ENCODE data around the gene AKAP12.

The AKAP12 gene

DNA sequence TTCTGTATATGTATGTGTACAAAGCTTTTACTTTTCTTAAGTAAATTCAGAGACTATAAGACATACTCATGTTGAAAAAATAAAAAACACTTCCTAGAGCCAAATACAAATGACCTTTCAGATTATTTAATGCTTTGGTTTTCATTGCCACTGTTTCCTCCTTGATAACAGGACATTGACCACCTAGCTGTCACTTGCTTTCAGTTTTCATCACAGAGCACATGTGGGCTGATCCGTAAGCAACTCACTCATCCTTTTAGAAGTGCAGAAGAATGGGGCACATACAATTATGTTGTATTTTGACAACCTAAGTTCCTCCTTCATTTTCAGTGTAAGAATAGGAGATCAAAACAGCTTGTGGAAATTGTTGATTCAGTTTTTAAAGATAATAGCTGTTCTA lies 145.4 kb downstream of the AKAP12 start:
- no peak for DNase-seq

DNA sequence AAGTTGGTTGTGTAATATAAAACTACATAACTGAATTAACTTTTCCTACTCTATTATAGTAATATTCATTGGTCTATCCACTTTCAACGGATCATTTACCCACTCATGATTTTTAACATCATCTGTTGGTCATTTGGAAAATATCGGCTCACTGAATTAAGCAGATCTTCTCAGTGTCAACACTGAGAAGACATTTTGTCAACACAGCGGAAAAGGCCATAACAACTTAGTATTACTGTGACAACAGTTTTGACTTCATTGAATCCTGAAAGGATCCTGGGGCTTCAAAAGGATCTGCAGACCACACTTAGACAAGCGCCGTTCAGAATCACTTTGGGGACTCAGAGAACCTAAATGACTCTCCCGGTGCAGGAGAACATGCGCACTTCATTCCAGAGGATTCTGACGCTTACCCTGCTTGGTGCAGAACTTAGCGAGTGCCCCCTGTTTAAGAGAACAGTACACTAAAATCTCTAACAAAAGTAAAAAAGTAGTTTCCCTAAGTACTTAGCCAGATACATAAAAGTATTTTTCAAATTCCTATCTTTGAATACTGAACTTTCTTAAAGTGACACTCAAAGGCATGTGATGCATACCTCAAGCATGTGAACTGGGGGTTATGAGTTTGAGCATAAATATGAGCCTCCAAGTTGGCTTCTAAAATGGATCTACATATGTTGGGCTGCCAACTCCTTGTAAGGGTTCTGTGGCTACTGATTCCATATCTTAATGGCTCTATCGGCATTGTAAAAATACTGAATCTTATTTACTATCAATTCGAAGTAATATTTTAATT lies 147.6 kb downstream of the AKAP12 start:
- no peak for DNase-seq

GRCh38 chr6:151388236-151388635 lies 148.5 kb downstream of the AKAP12 start:
- DNase-seq, result no peak

GRCh38 chr6:151388997-151389617 lies 149.3 kb downstream of the AKAP12 start:
- no peak for DNase-seq

DNA sequence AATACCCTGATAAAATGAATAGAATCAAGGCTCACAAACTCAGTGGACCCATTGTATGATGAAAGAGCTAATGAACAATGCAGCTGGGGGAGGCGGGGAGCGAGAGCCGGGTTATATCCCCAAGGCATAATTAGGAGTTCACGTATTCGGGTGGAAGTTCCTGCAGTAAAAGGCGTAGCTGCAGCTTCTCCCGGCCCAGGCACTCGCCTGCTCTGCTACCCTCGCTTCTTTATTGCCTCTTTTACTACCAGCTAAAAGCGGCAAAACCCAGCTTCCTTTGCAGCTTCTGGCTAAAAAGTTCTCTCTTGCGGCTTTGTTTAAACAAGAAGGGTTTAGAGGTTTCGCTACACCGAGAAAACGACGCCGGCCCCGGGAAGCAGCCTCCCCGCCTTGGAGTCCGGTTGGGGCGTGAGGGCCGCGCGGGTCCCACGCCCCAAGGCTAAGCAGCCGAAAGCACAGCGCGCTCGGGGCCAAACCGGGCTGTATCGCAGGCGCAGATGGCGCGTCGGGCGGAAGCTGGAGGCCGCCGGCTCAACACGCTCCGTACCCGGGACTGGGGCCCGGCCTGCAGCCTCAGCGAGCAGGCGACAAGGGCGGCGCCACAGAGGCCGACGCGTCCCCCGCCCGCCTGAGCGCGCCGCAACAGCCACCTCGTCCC lies 150.0 kb downstream of the AKAP12 start:
- DNase-seq, result peak; percentile 71

- DNase-seq, result peak; percentile 94
Observed at GRCh38 chr6:151390276-151390850, 150.6 kb downstream of the AKAP12 start.

- peak; percentile 51 for DNase-seq
Observed at GRCh38 chr6:151390851-151391470, 151.2 kb downstream of the AKAP12 start.

- peak; percentile 79 for DNase-seq
Observed at GRCh38 chr6:151391471-151392413, 152.0 kb downstream of the AKAP12 start, which contains the start of gene ZBTB2. TSS of gene ZBTB2 (minus strand) at chr6:151391559. CDS start at chr6:151373637, 17,922 bp downstream.

- DNase-seq, result no peak
Observed at GRCh38 chr6:151392427-151392826, 152.7 kb downstream of the AKAP12 start.

GRCh38 chr6:151393410-151393809 lies 153.6 kb downstream of the AKAP12 start:
- no peak for DNase-seq

DNA sequence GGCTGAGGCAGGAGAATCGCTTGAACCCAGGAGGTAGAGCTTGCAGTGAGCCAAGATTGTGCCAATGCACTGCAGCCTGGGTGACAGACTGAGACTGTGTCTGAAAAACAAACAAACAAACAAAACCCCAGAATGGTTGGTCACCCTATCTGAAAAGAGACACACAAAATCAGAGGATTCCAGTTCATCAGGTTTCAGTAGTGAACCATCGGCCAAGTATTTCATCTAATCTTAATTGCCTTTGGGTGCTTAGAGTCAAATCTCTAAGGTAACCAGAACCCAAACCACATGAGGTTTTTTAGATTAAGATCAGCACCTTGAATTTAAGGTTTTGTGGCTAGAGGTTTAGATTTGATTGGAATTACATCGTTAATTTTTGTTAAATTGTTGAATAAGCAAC lies 159.9 kb downstream of the AKAP12 start:
- no peak for DNase-seq

DNA sequence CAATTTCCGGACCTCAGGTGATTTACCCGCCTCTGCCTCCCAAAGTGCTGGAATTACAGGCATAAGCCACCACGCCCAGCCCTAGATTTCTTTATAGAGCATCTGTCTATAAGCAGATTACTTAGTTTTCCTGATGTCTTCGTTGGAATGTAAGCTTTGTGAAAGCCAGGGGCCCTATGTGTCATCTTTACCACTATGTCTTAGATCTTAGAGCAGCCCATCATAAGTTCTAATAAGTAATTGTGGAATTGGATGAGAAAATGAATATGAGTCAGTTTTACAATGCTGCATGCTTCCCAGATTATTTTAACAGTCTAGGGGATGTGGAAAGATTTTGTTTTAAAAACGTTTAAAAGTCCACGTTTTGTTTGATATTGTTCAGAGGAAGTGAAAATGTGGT lies 160.7 kb downstream of the AKAP12 start:
- DNase-seq, result no peak

DNA sequence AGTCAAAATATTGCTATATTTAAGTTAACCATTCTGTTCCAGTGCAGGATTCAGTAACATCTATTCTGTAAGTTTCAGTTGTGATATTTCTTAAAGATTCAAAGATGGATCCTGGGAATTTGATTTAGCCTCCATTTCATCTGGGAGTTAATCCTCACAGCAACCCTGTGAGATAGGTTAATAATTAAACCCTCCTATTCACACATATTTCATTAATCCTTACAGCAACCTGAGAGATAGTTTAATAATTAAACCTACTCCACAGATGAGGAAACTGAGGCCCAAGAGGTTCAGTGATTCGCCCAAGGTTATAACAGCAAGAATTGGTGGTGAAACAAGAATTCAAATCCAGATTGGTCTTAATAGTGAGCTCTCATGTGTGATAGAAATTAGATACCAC lies 162.5 kb downstream of the AKAP12 start:
- DNase-seq, result no peak

DNA sequence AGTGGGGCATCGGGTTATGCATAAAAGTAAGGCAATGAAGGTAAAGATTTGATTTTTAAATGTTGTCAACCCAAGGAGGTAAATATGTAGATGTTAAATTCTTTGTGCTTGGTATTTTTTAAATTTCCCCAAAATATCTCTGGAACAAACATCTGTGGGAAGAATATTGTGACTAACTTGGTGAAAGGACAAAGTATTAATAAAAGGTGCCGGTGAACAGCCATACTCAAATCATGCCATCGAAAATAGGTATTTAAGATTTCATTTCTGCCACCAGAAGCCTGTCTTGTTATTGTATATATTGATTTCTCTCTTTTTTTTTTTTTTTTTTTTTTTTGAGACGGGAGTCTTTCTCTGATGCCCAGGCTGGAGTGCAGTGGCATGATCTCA lies 164.1 kb downstream of the AKAP12 start:
- DNase-seq, result no peak

Data from NCI-H526 treated with DMSO at 0.1 percent for 48 hours (cell line).